ENCODE data around the gene CEP192. TPM values are rescaled to one million over a fixed set of nuclear protein-coding genes. Genes with fewer than 3 reads are reported as not detected.

Gene CEP192
- total RNA-seq, 2 donors from 2014 or later: 17.2 to 37.3 TPM

DNA sequence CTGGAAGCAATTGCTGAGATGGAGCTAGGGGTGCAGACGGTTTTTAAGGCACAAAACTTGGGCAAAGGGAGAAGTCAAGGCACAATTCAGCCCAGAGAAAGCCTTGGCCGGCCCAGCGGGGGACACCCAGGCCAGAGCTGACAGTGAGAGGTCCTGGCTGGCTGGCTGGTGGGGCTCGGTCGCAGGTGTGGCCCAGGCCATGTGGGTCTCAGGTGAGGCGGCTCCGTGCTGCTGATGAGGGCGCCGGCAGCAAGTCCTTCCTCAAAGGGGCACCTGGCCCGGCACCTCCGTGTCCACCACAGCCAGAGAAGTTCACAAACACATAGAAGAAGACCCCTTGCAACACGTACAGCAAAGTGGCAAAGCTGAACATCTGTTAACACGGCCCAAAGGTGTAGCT is 173.2 kb downstream of the CEP192 start:
- Histone ChIP-seq H3K4me3 (no peak overlapping the region), H3K27ac (no peak overlapping the region), H3K27me3 (replicated peaks; ENCODE audit: insufficient read depth) (no peaks in the 10 kb centered on the region), H3K9me3 (no peaks in the 10 kb centered on the region), H3K36me3 (no peaks in the 10 kb centered on the region), H3K4me1 (replicated peaks) (no peaks in the 10 kb centered on the region)
- intact Hi-C loops (cut with DNase I): no loop called here
- no peak for DNase-seq (ENCODE audit: low spot score)
- WGBS: 92% methylated on average over 13 of the region's 13 CpGs
- no peak for TF ChIP-seq POLR2A (IDR thresholded peaks at IDR 0.05)
- TF ChIP-seq, protein P1, sequence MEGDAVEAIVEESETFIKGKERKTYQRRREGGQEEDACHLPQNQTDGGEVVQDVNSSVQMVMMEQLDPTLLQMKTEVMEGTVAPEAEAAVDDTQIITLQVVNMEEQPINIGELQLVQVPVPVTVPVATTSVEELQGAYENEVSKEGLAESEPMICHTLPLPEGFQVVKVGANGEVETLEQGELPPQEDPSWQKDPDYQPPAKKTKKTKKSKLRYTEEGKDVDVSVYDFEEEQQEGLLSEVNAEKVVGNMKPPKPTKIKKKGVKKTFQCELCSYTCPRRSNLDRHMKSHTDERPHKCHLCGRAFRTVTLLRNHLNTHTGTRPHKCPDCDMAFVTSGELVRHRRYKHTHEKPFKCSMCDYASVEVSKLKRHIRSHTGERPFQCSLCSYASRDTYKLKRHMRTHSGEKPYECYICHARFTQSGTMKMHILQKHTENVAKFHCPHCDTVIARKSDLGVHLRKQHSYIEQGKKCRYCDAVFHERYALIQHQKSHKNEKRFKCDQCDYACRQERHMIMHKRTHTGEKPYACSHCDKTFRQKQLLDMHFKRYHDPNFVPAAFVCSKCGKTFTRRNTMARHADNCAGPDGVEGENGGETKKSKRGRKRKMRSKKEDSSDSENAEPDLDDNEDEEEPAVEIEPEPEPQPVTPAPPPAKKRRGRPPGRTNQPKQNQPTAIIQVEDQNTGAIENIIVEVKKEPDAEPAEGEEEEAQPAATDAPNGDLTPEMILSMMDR (IDR thresholded peaks at IDR 0.05): no peak
- no peak for TF ChIP-seq POLR2AphosphoS5 (IDR thresholded peaks at IDR 0.05)

DNA sequence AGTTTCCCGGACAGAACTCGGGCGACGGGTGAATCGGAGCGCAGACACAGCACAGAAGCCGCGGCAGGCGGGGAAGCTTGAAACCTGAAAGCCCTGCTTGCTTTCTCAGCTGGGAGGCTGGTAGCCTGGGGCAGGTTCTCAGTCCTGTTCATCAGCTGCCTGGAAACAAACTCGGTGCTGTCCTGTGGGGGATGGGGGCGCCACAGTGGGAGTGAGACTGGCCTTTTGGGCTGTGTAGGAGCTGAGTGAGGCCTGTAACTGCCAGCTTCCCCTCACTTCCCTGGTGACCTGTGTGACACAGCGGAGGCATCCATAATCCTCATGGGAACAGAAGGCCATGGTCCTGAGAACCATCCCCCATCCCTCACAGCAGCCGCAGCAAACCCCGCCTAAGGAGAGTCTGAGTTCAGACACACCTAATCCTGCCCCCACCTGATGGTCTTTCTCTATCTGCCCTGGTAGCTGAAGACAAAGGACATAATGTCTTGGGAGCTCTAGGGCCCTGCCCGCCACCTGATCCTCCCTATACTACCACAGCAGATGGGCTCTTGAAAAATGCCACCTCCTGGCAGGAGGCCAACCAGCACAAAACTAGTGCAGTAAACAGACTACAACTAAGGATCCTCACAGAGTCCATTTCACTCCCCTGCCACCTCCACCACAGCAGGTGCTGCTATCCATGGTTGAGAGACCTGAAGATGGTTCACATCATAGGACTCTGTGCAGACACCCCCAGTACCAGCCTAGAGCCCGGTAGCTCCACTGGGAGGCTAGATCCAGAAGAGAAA is 174.7 kb downstream of the CEP192 start:
- 90% methylated on average over 15 of the region's 16 CpGs for WGBS
- no peaks in the 10 kb centered on the region for H3K9me3 ChIP-seq
- intact Hi-C loops (cut with DNase I): no loop called here
- TF ChIP-seq, protein P1 (IDR thresholded peaks at IDR 0.05): no peak
- TF ChIP-seq POLR2A (IDR thresholded peaks at IDR 0.05): no peak
- no peak overlapping the region for H3K27ac ChIP-seq
- H3K4me1 ChIP-seq (replicated peaks): no peaks in the 10 kb centered on the region
- no peak for DNase-seq (ENCODE audit: low spot score)
- no peak overlapping the region for H3K4me3 ChIP-seq
- H3K27me3 ChIP-seq (replicated peaks; ENCODE audit: insufficient read depth): no peaks in the 10 kb centered on the region
- H3K36me3 ChIP-seq: no peaks in the 10 kb centered on the region

DNA sequence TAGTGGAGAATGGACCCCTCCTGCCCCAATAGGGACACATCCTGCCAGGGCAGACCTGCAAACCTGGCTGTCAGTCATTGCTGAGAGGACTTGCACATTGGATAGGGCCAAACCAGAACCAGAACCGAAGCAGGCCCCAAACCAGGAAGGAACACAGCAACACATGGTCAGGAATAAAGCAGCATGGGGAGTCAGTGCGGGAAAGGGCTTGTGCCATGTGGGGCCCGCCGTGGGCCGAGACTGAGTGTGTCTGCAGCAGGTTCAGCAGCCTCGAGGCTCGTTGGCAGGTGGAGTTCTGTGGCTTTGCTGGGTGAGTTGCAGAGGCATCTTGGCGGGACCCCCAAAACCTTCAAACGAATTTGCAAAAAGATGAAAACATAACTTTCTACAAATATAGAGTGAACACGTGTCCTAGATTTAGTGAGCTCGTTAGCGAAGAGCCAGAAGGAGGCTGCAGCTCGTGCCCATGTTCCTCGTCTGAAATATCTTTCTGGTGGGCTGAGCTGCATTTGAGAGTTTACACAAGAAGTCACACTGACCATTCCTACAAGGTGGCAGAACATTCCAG is 182.5 kb downstream of the CEP192 start:
- Histone ChIP-seq H3K4me1 (replicated peaks) (no peaks in the 10 kb centered on the region), H3K27me3 (replicated peaks; ENCODE audit: insufficient read depth) (no peaks in the 10 kb centered on the region), H3K4me3 (no peak overlapping the region), H3K27ac (no peak overlapping the region), H3K36me3 (no peaks in the 10 kb centered on the region), H3K9me3 (no peaks in the 10 kb centered on the region)
- intact Hi-C loops (cut with DNase I): no loop called here
- 89% methylated on average over 14 of the region's 14 CpGs for WGBS
- TF ChIP-seq POLR2AphosphoS5 (IDR thresholded peaks at IDR 0.05) (no peak), POLR2A (IDR thresholded peaks at IDR 0.05) (no peak)
- TF ChIP-seq, protein P1 (IDR thresholded peaks at IDR 0.05): no peak
- no peak for DNase-seq (ENCODE audit: low spot score)

Other genes with a start within 250 kb of the CEP192 start
- 10 to 100 TPM; 25.0 to 34.0 TPM for gene PTPN2, start 107.1 kb upstream of the CEP192 start, total RNA-seq
- gene SEH1L, start 43.4 kb upstream of the CEP192 start, total RNA-seq: 10 to 100 TPM; 35.9 to 46.6 TPM
- gene LDLRAD4, start 227.4 kb downstream of the CEP192 start, total RNA-seq: 100 to 1,000 TPM in 1 of 2 donors, 10 to 100 TPM in 1; 59.9 to 107 TPM